ENCODE data around the gene YWHAB.
A peak's percentile ranks its signal among the peaks of the same experiment; 100 is the strongest.
"Not testable (repeated sequence)": the region's sequence is repeated elsewhere in the genome, so short reads cannot be mapped to it uniquely, and the experiment has no call there.

The YWHAB gene

DNA sequence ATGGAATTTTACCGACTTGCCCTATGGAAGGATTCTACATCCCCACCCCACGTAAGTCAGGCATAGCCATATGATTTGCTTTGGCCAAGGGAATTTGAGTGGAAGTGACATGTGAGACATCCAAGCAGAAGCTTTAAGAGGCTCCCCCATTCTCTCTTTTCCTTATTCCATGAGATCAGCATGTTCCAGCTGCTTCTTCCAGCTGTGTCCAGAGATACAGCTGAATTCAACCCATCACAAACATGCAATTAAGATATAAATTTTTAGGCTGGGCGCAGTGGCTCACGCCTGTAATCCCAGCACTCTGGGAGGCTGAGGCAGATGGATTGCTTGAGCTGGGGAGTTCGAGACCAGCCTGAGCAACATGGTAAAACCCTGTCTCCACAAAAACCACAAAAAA is 16.0 kb upstream of the YWHAB start:
- DNase-seq, result no peak

DNA sequence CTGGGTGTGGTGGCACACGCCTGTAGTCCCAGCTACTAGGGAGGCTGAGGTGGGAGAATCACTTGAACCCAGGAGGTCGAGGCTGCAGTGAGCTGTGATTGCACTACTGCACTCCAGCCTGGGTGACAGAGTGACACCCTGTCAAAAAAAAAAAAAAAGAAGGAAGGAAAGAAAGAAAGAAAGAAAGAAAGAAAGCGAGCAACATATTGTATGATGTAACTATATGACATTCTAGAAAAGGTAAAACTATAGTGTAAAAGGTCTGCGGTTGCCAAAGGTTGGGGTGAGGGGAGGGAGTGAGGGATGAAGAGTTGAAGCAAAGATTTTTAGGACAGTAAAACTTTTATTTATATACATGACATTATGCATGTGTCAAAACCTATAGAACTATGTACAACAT is 3.1 kb upstream of the YWHAB start:
- DNase-seq, result not testable (repeated sequence)

DNA sequence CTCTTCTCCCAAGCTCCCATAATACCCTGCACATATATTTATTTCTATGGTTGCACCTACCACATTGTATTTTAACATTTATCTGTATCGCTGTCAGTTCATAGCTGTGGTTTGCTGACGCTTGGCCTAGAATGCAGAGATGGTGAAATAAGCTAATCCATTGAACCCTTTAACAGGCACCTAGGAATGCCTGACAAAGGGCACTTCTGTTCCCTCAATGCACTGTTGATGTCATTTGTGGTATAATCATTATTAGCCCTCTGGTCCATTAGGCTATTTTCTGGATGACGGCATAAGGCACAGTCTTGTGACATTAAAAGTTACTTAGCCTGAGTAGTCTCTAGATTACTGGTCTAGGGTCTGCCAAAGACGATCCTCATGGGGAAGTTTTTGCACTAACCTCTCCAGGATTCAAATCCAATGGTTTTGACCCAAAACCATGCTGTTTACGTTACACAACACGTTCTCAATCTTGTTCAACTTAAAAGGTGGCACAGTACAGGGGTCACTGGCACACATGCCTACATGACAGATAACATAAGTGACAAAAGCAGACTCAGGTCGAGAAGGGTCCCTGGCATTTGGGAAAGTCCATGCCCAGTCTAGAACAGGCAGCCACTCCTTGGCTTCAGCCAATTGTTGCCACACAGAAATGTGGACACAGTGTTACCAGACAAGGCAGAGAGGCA is 2.1 kb upstream of the YWHAB start:
- DNase-seq, result no peak

DNA sequence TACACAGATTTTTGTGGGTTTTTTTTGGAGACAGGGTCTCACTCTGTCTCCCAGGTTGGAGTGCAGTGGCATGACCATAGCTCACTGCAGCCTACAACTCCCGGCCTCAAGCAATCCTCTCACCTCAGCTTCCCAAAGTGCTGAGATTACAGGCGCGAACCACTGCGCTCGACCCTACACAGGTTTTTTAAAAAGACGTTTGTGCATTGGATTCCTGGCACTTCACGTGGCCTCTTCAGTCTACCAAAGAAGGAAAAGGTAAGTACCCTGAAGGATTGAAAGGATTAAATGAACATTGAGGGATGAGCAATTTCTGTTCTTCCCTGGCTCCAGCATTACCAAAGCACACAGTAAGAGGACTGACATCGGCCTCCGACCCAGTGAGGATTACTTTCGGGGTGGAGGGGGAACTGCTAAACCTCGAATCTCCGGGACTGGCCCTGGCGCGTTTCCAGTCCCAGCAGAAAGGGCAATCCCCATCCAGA is 556 bp upstream of the YWHAB start:
- DNase-seq, result no peak

DNA sequence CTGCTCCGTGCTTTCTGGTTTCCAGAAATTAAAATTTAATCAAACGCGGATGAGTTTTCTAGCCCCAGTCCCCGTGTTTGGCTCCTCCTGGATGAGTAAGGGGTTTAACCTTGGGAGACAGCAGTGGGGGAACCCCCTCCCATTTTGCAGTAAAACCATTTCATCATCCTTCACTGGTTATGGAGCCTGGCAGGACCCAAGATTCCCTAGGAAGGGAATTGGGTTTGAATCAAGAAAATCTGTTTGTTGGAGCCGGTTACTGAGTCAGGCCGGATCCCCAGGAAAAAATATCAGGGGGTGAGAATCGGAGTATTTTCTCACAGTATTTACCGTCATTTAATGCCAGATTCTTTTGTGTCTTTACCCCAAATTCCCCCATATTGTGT is 754 bp downstream of the YWHAB start:
- no peak for DNase-seq

DNA sequence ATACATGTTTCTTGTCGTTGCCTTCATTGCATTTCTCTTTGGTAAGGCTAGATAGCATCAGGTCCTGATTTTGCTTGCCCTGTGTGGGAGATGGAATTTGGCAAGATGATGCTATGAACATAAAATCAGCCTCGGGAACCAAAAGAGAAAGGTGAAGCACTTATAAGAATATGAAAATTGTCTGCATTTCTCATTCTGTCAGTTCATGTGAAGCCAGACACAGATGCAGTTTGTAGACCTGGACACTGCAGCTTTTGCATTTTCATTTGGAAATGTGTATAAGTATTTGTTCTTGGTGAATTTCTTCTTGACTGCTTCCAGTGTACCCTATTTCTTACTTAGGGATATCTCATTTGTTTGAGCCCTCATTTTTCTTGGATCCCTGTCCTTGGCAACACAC is 1.3 kb downstream of the YWHAB start:
- no peak for DNase-seq

DNA sequence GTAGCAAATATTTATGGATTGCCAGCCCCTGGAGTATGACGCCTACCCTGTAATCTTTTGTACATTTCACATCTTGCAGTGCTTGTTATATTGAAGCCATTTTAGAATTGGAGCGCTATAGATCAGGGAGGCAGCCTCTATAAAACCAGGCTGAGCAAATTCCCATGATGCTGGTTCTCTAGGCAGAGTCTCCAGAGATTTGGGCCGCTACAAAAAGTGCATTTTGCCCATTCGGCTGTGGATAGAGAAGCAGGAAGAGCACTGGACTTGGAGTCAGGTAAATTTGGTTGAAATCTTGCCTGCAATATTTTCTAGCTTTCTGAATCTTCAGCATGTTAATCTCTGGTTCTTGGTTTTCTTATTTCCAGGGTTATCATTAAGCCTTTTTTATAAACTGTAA is 2.0 kb downstream of the YWHAB start:
- DNase-seq, result no peak

DNA sequence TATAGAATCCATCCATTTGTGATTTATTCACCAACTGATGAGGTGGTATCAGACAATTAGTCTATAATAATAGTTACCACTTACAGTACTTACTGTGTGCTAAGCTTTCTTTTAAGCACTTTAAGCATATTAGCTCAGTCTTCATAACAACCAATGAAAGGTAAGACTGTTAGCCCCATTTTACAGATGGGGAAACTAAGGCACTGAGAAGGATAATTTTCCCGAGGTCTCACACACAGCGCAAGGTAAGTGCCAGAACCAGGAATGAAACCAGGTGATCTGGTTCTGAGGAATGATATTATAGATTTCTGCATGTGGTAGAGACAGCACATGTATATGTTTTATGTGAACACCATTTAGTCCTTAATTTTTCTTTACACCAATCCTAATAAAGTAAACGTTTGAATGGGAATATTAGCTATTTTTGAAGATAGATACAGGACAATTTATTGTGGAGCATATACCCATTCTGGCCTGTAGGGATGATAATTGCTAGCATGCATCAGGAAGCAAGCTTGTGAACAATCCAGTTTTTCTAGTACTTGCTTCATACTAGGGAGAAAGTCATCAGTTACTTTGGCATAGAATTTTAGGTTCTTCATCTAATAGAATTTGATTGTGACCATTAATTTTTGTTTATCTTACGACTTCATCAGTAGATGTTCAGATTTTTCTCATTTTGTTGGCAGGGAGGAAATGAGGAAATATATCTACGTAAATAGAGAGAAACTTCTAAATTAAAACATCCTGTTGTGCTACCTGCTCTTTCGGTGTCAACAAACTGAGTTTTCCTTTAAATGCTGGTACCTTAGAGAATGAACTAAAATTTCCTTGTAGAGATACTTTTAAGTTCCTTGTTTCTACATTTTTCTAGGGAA is 3.0 kb downstream of the YWHAB start:
- no peak for DNase-seq

DNA sequence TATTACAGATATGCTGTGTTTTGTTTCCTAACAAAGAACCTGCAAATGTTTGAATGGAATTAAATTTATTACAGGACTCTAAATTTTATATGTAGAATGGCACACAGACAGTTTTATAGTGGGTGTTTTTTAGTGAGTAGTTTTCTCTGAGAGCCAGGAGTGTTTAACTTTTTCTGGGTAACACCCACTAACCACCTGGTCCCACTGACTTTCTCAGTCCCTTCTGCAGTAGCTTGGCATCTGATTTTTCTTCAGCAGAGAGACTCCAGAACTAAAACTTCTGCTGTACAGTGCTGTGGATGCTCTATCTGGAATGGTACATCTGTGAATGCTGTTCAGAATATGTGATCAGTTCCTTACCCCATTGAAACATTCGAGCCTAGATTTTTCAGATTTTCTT is 6.3 kb downstream of the YWHAB start:
- DNase-seq, result no peak

DNA sequence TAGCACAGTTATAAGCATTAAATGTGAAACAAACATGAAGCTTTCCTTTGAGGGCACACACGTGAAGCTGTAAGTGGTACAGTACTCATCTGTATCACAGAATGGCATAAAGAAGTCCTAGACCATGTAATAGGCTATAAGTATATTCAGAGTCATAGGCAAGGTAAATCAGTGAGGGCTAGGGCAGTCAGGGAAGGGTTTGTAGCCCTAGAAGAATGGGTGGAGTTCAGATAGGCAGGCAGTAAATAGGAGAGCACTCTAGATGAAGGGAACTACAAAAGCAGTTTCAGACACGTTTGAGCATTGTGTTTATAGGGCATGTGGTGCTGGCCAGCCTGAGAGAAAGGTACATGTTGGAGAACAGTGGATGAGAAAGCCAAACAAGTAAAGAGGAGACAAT is 9.5 kb downstream of the YWHAB start:
- DNase-seq, result no peak

DNA sequence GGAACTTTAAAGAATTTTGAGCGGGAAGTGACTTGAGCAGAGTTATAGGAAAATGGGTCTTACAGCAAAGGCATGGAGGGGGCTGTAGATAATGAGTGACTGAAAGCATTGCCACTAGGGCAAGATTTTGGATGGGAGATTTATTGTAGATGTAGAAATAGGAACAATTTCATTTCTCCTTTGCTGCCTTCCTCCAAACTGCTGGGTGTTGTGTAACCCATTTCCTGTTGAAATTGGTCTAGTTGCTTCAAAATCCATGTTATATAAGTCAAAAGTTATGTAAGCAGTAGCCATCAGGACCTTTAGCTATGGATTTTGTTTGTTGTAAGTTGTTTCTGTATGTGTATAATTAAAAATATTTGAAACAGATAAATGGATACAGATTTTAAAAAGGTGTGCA is 11.1 kb downstream of the YWHAB start:
- no peak for DNase-seq

DNA sequence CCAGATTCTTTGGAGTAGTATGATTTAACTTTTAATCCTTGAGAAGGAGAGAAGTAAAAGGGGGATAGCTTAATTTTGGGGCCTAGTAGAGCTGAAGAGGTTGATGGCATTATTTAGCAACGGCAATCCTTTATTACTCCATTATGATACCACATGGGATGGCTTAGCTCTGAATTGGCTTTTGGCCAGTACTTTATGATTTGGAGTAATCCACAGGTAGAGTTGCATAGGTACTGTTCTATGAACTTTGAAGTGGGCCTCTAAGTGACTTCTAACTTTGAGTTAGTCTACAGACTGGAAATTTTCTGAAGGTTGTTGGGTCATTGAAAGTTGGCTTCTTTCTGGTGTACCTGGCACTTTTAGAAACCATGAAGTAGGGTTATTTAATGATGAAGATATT is 11.6 kb downstream of the YWHAB start:
- no peak for DNase-seq

DNA sequence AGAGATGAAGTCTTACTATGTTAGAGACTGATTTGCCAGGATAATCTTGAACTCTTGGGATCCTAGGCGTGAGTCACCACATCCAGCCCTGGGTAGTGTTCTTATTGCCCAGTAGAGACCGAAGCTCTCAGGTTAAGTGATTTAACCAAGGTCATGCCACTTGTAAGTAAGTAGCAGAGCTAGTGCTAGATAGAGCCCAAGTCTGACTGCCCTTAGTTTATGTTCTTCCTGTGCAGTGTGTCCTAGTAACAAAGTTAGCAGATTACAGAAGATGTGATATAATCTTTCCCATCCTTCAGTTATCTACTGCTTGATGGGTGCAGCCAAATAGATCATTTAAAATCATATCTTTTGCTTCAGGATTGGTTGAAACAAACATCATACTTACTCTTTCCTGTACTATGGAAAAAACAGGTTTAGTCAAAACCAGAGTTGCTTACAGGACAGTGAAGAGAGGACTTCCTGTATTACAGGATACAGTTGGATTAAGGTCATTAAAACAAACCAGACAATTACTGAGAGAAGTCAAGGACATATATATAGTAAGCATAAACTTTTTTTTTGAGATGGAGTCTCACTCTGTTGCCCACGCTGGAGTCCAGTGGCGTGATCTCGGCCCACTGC is 14.8 kb downstream of the YWHAB start:
- no peak for DNase-seq

DNA sequence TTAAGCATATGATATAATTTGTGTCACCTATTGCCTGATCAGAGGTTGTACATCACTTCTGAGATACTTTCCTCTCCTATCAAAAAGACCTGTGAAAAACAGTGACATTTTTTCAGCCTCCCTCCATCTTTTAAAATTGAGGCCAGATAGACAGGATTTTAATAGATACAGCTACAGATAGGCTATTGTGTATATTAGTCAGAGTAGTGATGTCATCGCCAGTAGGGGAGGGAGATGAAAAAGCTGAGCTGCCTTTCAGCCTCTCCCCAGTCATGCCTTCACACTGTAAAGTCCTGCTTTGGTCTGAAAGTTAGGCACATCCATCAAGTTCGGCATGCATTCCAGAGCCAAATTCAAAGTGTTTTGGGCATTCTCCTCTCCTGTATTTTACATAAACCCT is 16.5 kb downstream of the YWHAB start:
- no peak for DNase-seq

DNA sequence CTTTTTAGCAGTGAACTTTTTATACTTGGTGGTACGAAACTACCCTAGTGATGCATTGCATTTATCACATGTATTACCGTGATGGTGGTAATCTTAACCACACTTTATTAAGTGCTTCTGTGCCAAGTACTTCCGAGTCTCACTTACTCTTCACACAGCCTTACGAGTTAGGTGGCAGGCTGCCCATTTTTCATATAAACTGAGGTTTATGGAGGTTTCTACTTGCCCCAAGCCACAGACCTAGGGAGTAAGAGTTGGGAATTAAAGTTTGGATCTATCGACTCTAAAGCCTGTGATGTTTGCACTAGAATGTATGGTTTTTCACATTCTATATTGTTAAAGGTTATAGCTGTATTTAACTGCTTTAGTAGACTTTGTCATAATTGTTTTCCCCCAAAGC is 18.9 kb downstream of the YWHAB start:
- DNase-seq, result no peak

DNA sequence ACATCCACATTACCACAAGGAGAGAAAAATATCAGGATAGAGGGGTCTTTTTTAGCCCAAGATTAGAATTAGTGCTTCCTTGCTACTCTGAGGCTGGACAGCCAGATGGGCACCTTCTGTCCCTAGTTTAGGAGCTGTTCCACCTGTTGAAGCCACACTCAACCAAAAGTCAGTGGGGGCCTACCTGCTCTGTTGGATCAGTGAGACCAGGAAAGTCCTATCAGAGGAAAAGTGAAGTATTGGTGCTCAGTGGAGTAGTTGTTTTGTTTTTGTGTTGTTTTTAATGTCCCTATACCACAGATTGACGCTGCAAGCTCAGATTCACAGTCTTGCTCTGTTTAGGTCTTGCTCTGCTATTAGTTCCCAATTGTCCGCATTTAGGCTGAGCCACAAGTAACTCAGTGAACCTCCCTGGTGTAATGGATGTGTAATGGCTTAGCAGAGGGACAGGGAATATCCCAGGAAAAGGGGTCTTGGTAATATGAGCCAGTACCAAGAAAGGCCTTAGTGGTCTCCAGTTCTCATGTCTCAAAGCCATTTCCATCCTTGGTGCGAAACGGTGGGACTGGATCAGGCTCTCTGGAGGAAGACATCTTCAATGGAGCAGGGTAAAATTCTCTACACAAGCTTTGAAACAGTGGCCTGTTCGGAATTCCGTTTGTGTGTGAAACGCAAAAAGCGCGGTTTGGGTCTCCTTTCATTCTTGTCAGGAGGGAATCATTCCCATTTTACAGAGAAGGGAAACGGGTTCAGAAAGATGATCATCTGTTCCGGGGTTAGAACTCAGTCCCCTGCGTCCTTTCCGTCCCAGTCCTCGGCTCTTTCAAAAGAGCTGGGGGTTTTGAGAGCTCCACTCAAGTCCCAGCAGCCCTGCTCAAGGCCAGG is 23.7 kb downstream of the YWHAB start:
- no peak for DNase-seq

DNA sequence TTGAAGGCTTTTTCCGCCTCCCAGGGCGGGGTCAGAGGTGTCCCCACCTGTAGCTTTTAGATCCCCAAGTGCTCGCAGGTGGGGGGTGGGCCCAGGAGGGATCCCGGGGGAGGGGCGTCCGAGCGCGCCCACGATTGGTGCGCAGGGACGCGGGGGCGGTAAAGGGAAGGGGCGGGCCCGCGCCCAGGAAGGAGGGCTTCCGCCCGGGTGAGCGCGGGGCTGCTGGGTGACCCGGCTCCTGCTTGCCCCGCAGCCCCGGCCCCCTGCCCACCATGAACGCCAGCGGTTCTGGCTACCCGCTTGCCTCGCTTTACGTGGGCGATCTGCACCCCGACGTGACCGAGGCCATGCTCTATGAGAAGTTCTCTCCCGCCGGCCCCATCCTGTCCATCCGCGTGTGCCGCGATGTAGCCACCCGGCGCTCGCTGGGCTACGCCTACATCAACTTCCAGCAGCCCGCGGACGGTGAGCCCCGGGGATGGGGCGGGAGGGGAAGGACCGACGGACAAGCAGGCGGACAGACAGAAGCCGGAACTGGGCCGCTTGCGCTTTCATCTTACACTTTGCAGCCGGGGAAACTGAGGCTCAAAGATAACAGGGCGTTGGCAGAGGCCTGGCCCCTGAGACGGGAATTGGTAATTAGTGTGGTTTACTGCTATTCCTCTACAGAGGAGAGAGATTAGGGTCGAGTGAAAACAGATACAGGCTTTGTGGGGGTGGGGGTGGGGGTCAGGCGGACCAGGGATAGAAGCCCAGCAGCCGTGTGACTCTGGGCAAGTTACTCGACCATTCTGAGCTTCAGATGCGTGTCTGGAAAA is 24.6 kb downstream of the YWHAB start, which contains the start of gene PABPC1L:
Gene PABPC1L (plus strand): TSS at position 189 of the 818 bp plus-strand sequence. CDS start 84 bp downstream, at position 273.
- peak; percentile 83 for DNase-seq

DNA sequence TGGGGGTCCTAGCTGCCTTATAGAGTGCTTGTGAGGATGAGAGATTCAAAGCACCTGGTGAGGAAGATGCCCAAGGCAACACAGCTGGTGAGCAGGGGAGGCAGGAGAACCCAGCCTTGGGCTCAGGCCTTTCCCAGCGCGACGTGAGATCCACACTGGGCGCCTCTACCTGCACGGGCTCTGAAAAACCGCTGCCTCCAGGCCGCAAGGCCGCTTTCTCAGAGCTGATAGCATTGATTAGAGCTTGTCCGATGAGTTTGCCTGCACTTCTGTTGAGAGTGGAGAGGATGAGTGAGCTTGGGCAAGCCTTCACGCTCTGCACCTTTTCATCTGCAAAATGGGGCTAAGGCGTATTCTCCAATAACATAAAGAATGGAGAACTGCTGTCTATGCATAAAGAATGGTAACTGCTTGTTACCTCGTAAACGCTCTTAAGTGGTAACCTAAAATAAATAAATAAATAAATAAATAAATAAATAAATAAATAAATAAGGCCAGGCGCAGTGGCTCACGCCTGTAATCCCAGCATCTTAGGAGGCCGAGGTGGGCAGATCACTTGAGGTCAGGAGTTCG is 25.3 kb downstream of the YWHAB start:
- DNase-seq, result no peak

DNA sequence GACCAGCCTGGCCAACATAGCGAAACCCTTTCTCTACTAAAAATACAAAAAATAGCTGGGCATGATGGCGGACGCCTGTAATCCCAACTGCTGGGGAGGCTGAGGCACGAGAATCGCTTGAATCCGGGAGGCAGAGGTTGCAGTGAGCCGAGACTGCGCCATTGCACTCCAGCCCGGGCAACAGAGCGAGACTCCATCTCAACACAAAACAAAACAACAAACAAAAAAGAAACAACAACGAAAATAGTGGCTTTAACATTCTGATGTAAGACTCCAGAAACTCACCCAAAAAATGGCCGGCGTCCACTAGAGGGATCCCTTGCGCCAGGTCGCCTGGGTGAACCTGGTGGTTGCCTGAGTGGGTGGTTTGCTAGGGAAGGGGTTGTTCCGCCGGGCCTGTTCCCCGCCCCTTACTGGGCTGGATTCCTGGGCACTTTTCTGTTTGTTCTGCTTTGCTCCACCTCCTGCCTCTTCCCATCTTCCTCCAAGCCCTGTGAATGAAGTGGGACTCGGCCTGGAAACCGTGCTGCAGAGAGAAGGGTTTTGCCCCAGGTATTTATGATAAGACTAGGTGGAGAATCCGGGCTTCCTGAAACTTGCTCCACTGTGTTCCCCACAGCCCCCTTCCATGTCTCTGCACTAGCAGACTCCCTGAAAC is 25.9 kb downstream of the YWHAB start:
- peak; percentile 39 for DNase-seq

DNA sequence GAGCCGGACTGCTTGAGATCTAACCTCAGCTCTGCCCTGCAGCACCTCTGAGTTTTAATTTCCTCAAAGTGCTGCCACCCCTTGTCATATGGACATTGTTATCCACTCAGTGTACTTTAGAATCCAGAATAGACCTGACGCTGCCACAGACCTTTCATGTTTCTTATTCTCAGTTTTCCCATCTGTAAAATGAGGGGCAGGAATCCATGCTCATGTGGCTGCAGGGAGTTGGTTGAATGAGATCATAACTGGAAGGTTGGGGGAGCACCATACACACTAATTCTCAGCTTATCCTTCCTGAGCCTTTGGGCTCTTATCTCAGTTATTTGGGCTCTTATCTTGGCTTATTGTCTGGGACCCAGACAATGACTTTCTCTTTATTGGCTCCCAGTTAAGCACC is 26.7 kb downstream of the YWHAB start:
- DNase-seq, result no peak

DNA sequence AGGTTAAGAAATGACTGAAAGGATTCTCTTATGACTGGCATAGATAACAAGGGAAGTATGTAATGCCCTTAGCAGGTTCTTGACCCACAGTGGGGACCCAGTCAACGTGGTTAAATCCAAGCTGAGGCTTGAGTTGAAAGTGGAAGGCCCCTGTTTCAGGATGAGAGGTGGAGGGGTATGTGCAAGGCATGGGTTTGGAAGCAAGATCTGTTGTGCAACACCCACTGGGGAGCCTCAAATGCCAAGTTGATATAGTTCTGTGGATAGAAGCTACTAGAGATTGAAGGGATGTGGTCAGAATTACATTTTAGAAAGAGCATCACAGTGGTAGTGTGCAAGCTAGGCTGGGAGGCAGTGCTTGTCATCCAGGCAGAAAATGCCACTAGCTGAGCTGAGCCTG is 29.4 kb downstream of the YWHAB start:
- DNase-seq, result no peak
